IMR-90 (cell line): ENCODE data around the gene ATPAF1. TPM values are rescaled to one million over a fixed set of nuclear protein-coding genes. Genes with fewer than 3 reads are reported as not detected.

ENCODE experiments used
- ATAC-seq: fragments of 200-7000 bp; cut with Tn5 transposase; 2 replicates; pipeline ENCODE4 v1.9.1; 2020; ENCODE audit warnings: low read depth, mild to moderate bottlenecking, moderate library complexity
- BruUV-seq: library from RNA; stranded (reverse); fragments of 400-500 nt; replicated peaks from 2 replicates; lab custom pipeline; 2021; lab: Mats Ljungman, UMichigan
- CTCF ChIA-PET: fragments of 300-600 bp; formaldehyde crosslinking; extraction: SDS; loops from one replicate; lab custom pipeline; 2021; ENCODE audit warnings: antibody characterized with exemption; lab: Yijun Ruan, JAX
- POLR2A ChIA-PET: fragments of 300-600 bp; sonication (Branson Sonifier 250); formaldehyde crosslinking; loops from one replicate; lab custom pipeline; 2022; ENCODE audit warnings: antibody characterized with exemption; ENCODE audit not compliant: unreplicated experiment; lab: Charles Lee
- DNase-seq: peaks from one replicate; pipeline ENCODE4 v3.0.0; 2013
- H2AFZ ChIP-seq: replicated peaks from 2 replicates; pipeline ENCODE3; 2013; ENCODE audit warnings: low read length, mild to moderate bottlenecking; ENCODE audit not compliant: poor library complexity
- H2AK5ac ChIP-seq: 2 replicates; pipeline ENCODE4 v1.6.1; 2013; ENCODE audit warnings: low read depth, low read length, inconsistent platforms
- H2AK9ac ChIP-seq: replicated peaks from 2 replicates; pipeline ENCODE3; 2013; ENCODE audit warnings: mild to moderate bottlenecking, low read depth, low read length, moderate library complexity; ENCODE audit not compliant: poor library complexity
- H2BK120ac ChIP-seq: 2 replicates; pipeline ENCODE4 v1.6.1; 2013; ENCODE audit warnings: low read depth, low read length, inconsistent platforms
- H2BK15ac ChIP-seq: 3 replicates; pipeline ENCODE4 v1.6.1; 2013; ENCODE audit warnings: low read depth, low read length, inconsistent platforms
- H2BK20ac ChIP-seq: 2 replicates; pipeline ENCODE4 v1.6.1; 2013; ENCODE audit warnings: low read depth, mild to moderate bottlenecking, inconsistent platforms, low read length, moderate library complexity
- H2BK5ac ChIP-seq: 2 replicates; pipeline ENCODE4 v1.6.1; 2013; ENCODE audit warnings: mild to moderate bottlenecking, low read depth, low read length, inconsistent platforms; ENCODE audit not compliant: poor library complexity, severe bottlenecking
- H3K14ac ChIP-seq: replicated peaks from 2 replicates; pipeline ENCODE4 v1.6.1; 2013; ENCODE audit warnings: low read depth, low read length, inconsistent platforms
- H3K18ac ChIP-seq: 2 replicates; pipeline ENCODE4 v1.6.1; 2013; ENCODE audit warnings: low read depth, low read length, control low read depth
- H3K23ac ChIP-seq: 2 replicates; pipeline ENCODE4 v1.6.1; 2013; ENCODE audit warnings: low read depth, low read length, inconsistent platforms
- H3K27ac ChIP-seq: 2 replicates; pipeline ENCODE4 v1.5.1; 2013; ENCODE audit warnings: mild to moderate bottlenecking, control low read depth, low read length; ENCODE audit not compliant: insufficient read depth
- H3K27me3 ChIP-seq: 2 replicates; pipeline ENCODE4 v1.6.1; 2013; ENCODE audit warnings: low read length; ENCODE audit not compliant: control insufficient read depth, insufficient read depth
- H3K36me3 ChIP-seq: 2 replicates; pipeline ENCODE4 v1.6.1; 2013; ENCODE audit warnings: low read length, mixed read lengths; ENCODE audit not compliant: control insufficient read depth, insufficient read depth
- H3K4ac ChIP-seq: 2 replicates; pipeline ENCODE4 v1.6.1; 2013; ENCODE audit warnings: low read depth, low read length, inconsistent platforms
- H3K4me1 ChIP-seq: 2 replicates; pipeline ENCODE4 v1.6.1; 2013; ENCODE audit warnings: low read length, mixed read lengths; ENCODE audit not compliant: control insufficient read depth, insufficient read depth
- H3K4me2 ChIP-seq: 2 replicates; pipeline ENCODE4 v1.6.1; 2013; ENCODE audit warnings: low read depth, mild to moderate bottlenecking, control low read depth, low read length, moderate library complexity
- H3K4me3 ChIP-seq: 2 replicates; pipeline ENCODE4 v1.5.1; 2013; ENCODE audit warnings: low read depth, mild to moderate bottlenecking, control low read depth, low read length, moderate library complexity; ENCODE audit not compliant: insufficient read depth
- H3K56ac ChIP-seq: 2 replicates; pipeline ENCODE4 v1.6.1; 2013; ENCODE audit warnings: low read length, inconsistent platforms; ENCODE audit not compliant: insufficient read depth; ENCODE audit errors: extremely low read depth
- H3K79me1 ChIP-seq, 2 experiments: 2 replicates each; pipeline ENCODE4 v1.6.1; 2013; ENCODE audit warnings: low read length in 2 of 2, inconsistent platforms in 1 of 2, low read depth in 1 of 2
- H3K9ac ChIP-seq: 2 replicates; pipeline ENCODE4 v1.6.1; 2013; ENCODE audit warnings: low read depth, low read length, control low read depth
- H3K9me1 ChIP-seq: 2 replicates; pipeline ENCODE4 v1.6.1; 2013; ENCODE audit warnings: low read length, inconsistent platforms; ENCODE audit not compliant: insufficient read depth
- H3K9me3 ChIP-seq: 2 replicates; pipeline ENCODE4 v1.6.1; 2013; ENCODE audit warnings: low read length; ENCODE audit not compliant: control insufficient read depth, insufficient read depth
- H4K20me1 ChIP-seq: 2 replicates; pipeline ENCODE4 v1.6.1; 2013; ENCODE audit warnings: low read length, inconsistent platforms; ENCODE audit not compliant: insufficient read depth
- H4K5ac ChIP-seq: 2 replicates; pipeline ENCODE4 v1.6.1; 2013; ENCODE audit warnings: mild to moderate bottlenecking, low read depth, low read length, control low read depth
- H4K8ac ChIP-seq, 2 experiments: 2 replicates each; pipeline ENCODE4 v1.6.1; 2013; ENCODE audit warnings: low read depth in 2 of 2, low read length in 2 of 2, control low read depth in 1 of 2, inconsistent platforms in 1 of 2
- H4K91ac ChIP-seq: 2 replicates; pipeline ENCODE4 v1.6.1; 2013; ENCODE audit warnings: low read depth, low read length, inconsistent platforms; ENCODE audit not compliant: insufficient read depth
- BHLHE40 ChIP-seq: fragments of 150-350 bp; IDR thresholded peaks from 2 replicates; pipeline ENCODE4 v1.6.1; 2016; ENCODE audit warnings: mild to moderate bottlenecking, low read depth, low read length
- CEBPB ChIP-seq: IDR thresholded peaks from 2 replicates; pipeline ENCODE4 v1.6.1; 2012; ENCODE audit warnings: low read depth, low read length, improper control_type of control experiment
- CHD1 ChIP-seq: IDR thresholded peaks from 2 replicates; pipeline ENCODE4 v1.6.1; 2012; ENCODE audit warnings: low read depth, low read length, improper control_type of control experiment
- MXI1 ChIP-seq: IDR thresholded peaks from 2 replicates; pipeline ENCODE4 v1.6.1; 2012; ENCODE audit warnings: low read depth, mild to moderate bottlenecking, low read length, moderate library complexity, borderline replicate concordance
- RAD21 ChIP-seq: IDR thresholded peaks from 2 replicates; pipeline ENCODE4 v1.6.1; 2012; ENCODE audit warnings: low read length, improper control_type of control experiment
- WGBS, 2 experiments: methylation state at CpG; one replicate each; pipeline versions ENCODE4 v1.1.5 to v1.1.7; 2013; ENCODE audit warnings: missing lambda C conversion rate in 2 of 2; ENCODE audit not compliant: insufficient read length in 1 of 2; ENCODE audit errors: extremely low coverage in 2 of 2; 5-methylcytosine and 5-hydroxymethylcytosine counted together
- dilution Hi-C: fragments of 300-500 bp; cut with HindIII; formaldehyde crosslinking; loops from one replicate; pipeline ENCODE4 v1.14.3; 2018; ENCODE audit warnings: low sequenced_read_pairs; ENCODE audit not compliant: unreplicated experiment
- in situ Hi-C: fragments of 300-500 bp; cut with MboI; formaldehyde crosslinking; loops from 3 replicates; pipeline ENCODE4 v1.14.3; 2019; ENCODE audit warnings: low sequenced_read_pairs, inconsistent platforms, mixed read lengths
- intact Hi-C: fragments of 100-400 bp; cut with micrococcal nuclease; formaldehyde crosslinking; loops from 2 replicates; pipeline ENCODE4 v1.10.0; 2022
- polyA plus RNA-seq, 3 experiments: library from polyadenylated mRNA; depleted of rRNA; stranded (reverse); fragments of >200 nt; gene quantifications; 2 replicates each; pipeline ENCODE4 v1.2.3, GENCODE V29; 2012; ENCODE audit warnings: low replicate concordance in 1 of 3
- total RNA-seq: library from RNA; depleted of rRNA; stranded (reverse); fragments of >200 nt; gene quantifications from 2 replicates; pipeline ENCODE4 v1.2.3, GENCODE V29; 2012

Gene ATPAF1
- total and polyA plus RNA-seq, 2 of the 4 experiments (the other 2 are of a cell fraction) = 55.5 to 80.3 TPM

- H3K4me1 ChIP-seq = peaks cover 6% of the 10 kb centered on the region; the same call in 1 of the 2 replicates
- ChIA-PET CTCF (interaction anchor here (0.7 kb wide), 1 partner anchor 75 kb away, joined by 5 read pairs; no protein-coding TSS in a partner anchor), POLR2A (no interaction called here)
- no peak overlapping the region for H3K18ac ChIP-seq
- H4K20me1 ChIP-seq = no peaks in the 10 kb centered on the region
- H3K9ac ChIP-seq = no peak overlapping the region
- in situ Hi-C loops (no loop called here), intact Hi-C loops (no loop called here), dilution Hi-C loops (no loop called here)
- no peak overlapping the region for H3K27ac ChIP-seq
- H4K5ac ChIP-seq = no peak overlapping the region
- peaks cover 6% of the 10 kb centered on the region; the same call in 1 of the 2 replicates for H3K9me1 ChIP-seq
- H3K36me3 ChIP-seq = peaks cover 39% of the 10 kb centered on the region
- H2BK15ac ChIP-seq = no peak overlapping the region
- H4K91ac ChIP-seq = no peak overlapping the region
- DNase-seq (no peak), ATAC-seq (no peak)
- H3K56ac ChIP-seq = no peak overlapping the region
- H3K4me2 ChIP-seq = no peak overlapping the region
- H3K14ac ChIP-seq = no peak overlapping the region
- H3K23ac ChIP-seq = no peak overlapping the region
- H3K27me3 ChIP-seq = no peaks in the 10 kb centered on the region
- no peak overlapping the region for H2AFZ ChIP-seq
- no peaks in the 10 kb centered on the region for H3K9me3 ChIP-seq
- H2BK120ac ChIP-seq = no peak overlapping the region
- no peak overlapping the region for H2AK9ac ChIP-seq
- no peak overlapping the region for H4K8ac ChIP-seq
- H2AK5ac ChIP-seq = no peak overlapping the region
- H2BK20ac ChIP-seq = no peak overlapping the region
- no peak overlapping the region for H2BK5ac ChIP-seq
- H3K4me3 ChIP-seq = no peak overlapping the region
- WGBS, 2 experiments = no CpG with 5 or more reads among the region's 3 CpGs
- TF ChIP-seq BHLHE40 = no peak
- no peak for TF ChIP-seq CHD1
- no peak for TF ChIP-seq CEBPB
- TF ChIP-seq MXI1 = no peak
- no peak for TF ChIP-seq RAD21
- no TSS peak for BruUV-seq
- H3K79me1 ChIP-seq = peaks cover 26 to 33% of the 10 kb centered on the region in 2 experiments
- no peak overlapping the region for H3K4ac ChIP-seq
Observed at GRCh38 chr1:46692811-46693770, 24.9 kb upstream of the ATPAF1 start.
